Spinal cord (tissue), 10 donors: Measurements from ENCODE around the gene ADCY7. TPM values are rescaled to one million over a fixed set of nuclear protein-coding genes. Genes with fewer than 3 reads are reported as not detected.

Source experiments
- DNase-seq, 6 donors: peaks; one replicate each; pipeline versions ENCODE4 v3.0.0 to v3.0.0-alpha.2; 2013 to 2015; ENCODE audit warnings: low spot score in 6 of 6, low read depth in 4 of 6
- H3K27ac ChIP-seq: one replicate; pipeline ENCODE4 v1.5.1; 2013; ENCODE audit warnings: low read depth, low read length, control low read depth
- H3K27me3 ChIP-seq: one replicate; pipeline ENCODE4 v1.6.1; 2013; ENCODE audit warnings: low read length; ENCODE audit not compliant: control insufficient read depth, insufficient read depth
- H3K36me3 ChIP-seq: one replicate; pipeline ENCODE4 v1.6.1; 2013; ENCODE audit warnings: low read length; ENCODE audit not compliant: control insufficient read depth, insufficient read depth
- H3K4me1 ChIP-seq: one replicate; pipeline ENCODE4 v1.6.1; 2013; ENCODE audit warnings: low read length; ENCODE audit not compliant: control insufficient read depth, insufficient read depth
- H3K4me3 ChIP-seq: one replicate; pipeline ENCODE4 v1.5.1; 2013; ENCODE audit warnings: low read depth, low read length, control low read depth
- H3K9me3 ChIP-seq: one replicate; pipeline ENCODE4 v1.6.1; 2013; ENCODE audit warnings: low read length; ENCODE audit not compliant: control insufficient read depth, insufficient read depth
- WGBS: methylation state at CpG from one replicate; pipeline ENCODE4 v1.1.5; 2013; ENCODE audit warnings: missing lambda C conversion rate; ENCODE audit not compliant: insufficient coverage; 5-methylcytosine and 5-hydroxymethylcytosine counted together
- polyA plus RNA-seq, 2 donors: library from polyadenylated mRNA; unstranded; fragments of 120-200 nt; gene quantifications; one replicate each; pipeline ENCODE4 v1.2.1, GENCODE V29; 2013; ENCODE audit not compliant: insufficient read length in 2 of 2
- total RNA-seq, 2 donors: library from RNA; depleted of rRNA in 1 of 2; stranded (reverse); fragments of 120-200 nt in 1 of 2; fragments of >200 nt in 1 of 2; gene quantifications; one replicate each; pipeline versions ENCODE4 v1.2.3 to v1.2.4, GENCODE V29; 2013 to 2014
- donor health status: healthy.

The ADCY7 gene
- total and polyA plus RNA-seq, 4 donors = 12.4 to 26.0 (median 16.3) TPM

- Histone ChIP-seq H3K4me3 (no peak overlapping the region), H3K36me3 (peaks cover 10% of the 10 kb centered on the region), H3K27me3 (no peaks in the 10 kb centered on the region), H3K27ac (no peak overlapping the region), H3K4me1 (no peaks in the 10 kb centered on the region), H3K9me3 (no peaks in the 10 kb centered on the region)
- WGBS = 91% methylated on average over 3 of the region's 5 CpGs
- no peak for DNase-seq
These were observed 84.8 kb downstream of the ADCY7 start for GRCh38 chr16:50351116-50351515.

- peaks cover 10% of the 10 kb centered on the region for H3K36me3 ChIP-seq
- WGBS = no CpG with 5 or more reads among the region's 2 CpGs
These were observed 85.6 kb downstream of the ADCY7 start for GRCh38 chr16:50351952-50352351.

GRCh38 chr16:50354082-50354481, 87.7 kb downstream of the ADCY7 start:
- Histone ChIP-seq H3K27me3 (no peaks in the 10 kb centered on the region), H3K9me3 (no peaks in the 10 kb centered on the region), H3K4me1 (no peaks in the 10 kb centered on the region), H3K4me3 (no peak overlapping the region), H3K36me3 (peaks cover 16% of the 10 kb centered on the region), H3K27ac (no peak overlapping the region)
- no CpG with 5 or more reads among the region's 1 CpG for WGBS
- DNase-seq = no peak

More at GRCh38 chr16:50351952-50352351, 85.6 kb downstream of the ADCY7 start:
- no peak overlapping the region for H3K27ac ChIP-seq
- no peak overlapping the region for H3K4me3 ChIP-seq
- no peak for DNase-seq
- H3K4me1 ChIP-seq = no peaks in the 10 kb centered on the region
- no peaks in the 10 kb centered on the region for H3K9me3 ChIP-seq
- H3K27me3 ChIP-seq = no peaks in the 10 kb centered on the region

GRCh38 chr16:50354629-50355456, 88.5 kb downstream of the ADCY7 start:
- no peak overlapping the region for H3K27ac ChIP-seq
- no CpG with 5 or more reads among the region's 11 CpGs for WGBS

GRCh38 chr16:50359626-50360025, 93.3 kb downstream of the ADCY7 start:
- Histone ChIP-seq H3K4me1 (no peaks in the 10 kb centered on the region), H3K27ac (no peak overlapping the region), H3K36me3 (peaks cover 16% of the 10 kb centered on the region), H3K27me3 (no peaks in the 10 kb centered on the region), H3K9me3 (no peaks in the 10 kb centered on the region), H3K4me3 (no peak overlapping the region)
- no CpG with 5 or more reads among the region's 1 CpG for WGBS
- no peak for DNase-seq

More at GRCh38 chr16:50354629-50355456, 88.5 kb downstream of the ADCY7 start:
- no peaks in the 10 kb centered on the region for H3K9me3 ChIP-seq
- no peak overlapping the region for H3K4me3 ChIP-seq
- H3K36me3 ChIP-seq = peaks cover 16% of the 10 kb centered on the region
- H3K27me3 ChIP-seq = no peaks in the 10 kb centered on the region
- no peaks in the 10 kb centered on the region for H3K4me1 ChIP-seq
- peak in 1 of 6 donors; percentile 11 for DNase-seq

- H3K27me3 ChIP-seq = no peaks in the 10 kb centered on the region
- no peak overlapping the region for H3K4me3 ChIP-seq
- H3K4me1 ChIP-seq = no peaks in the 10 kb centered on the region
- no peak for DNase-seq
- WGBS = 76% methylated on average over 2 of the region's 6 CpGs
- H3K36me3 ChIP-seq = peaks cover 16% of the 10 kb centered on the region
- no peak overlapping the region for H3K27ac ChIP-seq
- H3K9me3 ChIP-seq = no peaks in the 10 kb centered on the region
These were observed 93.9 kb downstream of the ADCY7 start for GRCh38 chr16:50360033-50360778.

GRCh38 chr16:50360779-50361178, 94.4 kb downstream of the ADCY7 start:
- no peak overlapping the region for H3K4me3 ChIP-seq
- DNase-seq = no peak
- no peak overlapping the region for H3K27ac ChIP-seq
- H3K36me3 ChIP-seq = peaks cover 16% of the 10 kb centered on the region
- no CpG with 5 or more reads among the region's 3 CpGs for WGBS
- no peaks in the 10 kb centered on the region for H3K4me1 ChIP-seq
- H3K27me3 ChIP-seq = no peaks in the 10 kb centered on the region
- no peaks in the 10 kb centered on the region for H3K9me3 ChIP-seq

- H3K4me3 ChIP-seq = no peak overlapping the region
- H3K4me1 ChIP-seq = peaks cover 4% of the 10 kb centered on the region
- no peak for DNase-seq
- H3K9me3 ChIP-seq = no peaks in the 10 kb centered on the region
- WGBS = 88% methylated on average over 1 of the region's 10 CpGs
- no peak overlapping the region for H3K27ac ChIP-seq
- no peaks in the 10 kb centered on the region for H3K27me3 ChIP-seq
- peaks cover 9% of the 10 kb centered on the region for H3K36me3 ChIP-seq
These were observed 97.3 kb downstream of the ADCY7 start for GRCh38 chr16:50363656-50364055.

GRCh38 chr16:50365791-50366575, 99.6 kb downstream of the ADCY7 start:
- no peak for DNase-seq
- no peaks in the 10 kb centered on the region for H3K9me3 ChIP-seq
- H3K27ac ChIP-seq = no peak overlapping the region
- peaks cover 9% of the 10 kb centered on the region for H3K36me3 ChIP-seq
- WGBS = no CpG with 5 or more reads among the region's 2 CpGs
- no peaks in the 10 kb centered on the region for H3K27me3 ChIP-seq
- no peak overlapping the region for H3K4me3 ChIP-seq
- H3K4me1 ChIP-seq = peaks cover 4% of the 10 kb centered on the region
